GM08714 (cell line): ENCODE measurements around the gene GFER.

Source experiments
- H3K4me3 ChIP-seq: fragments of 200-500 bp; sonication (Bioruptor generic); 2 replicates; pipeline ENCODE4 v1.5.1; 2014; ENCODE audit warnings: mild to moderate bottlenecking, low read length, inconsistent platforms
- ZNF274 ChIP-seq: IDR thresholded peaks from 2 replicates; pipeline ENCODE4 v1.6.1; 2012; ENCODE audit warnings: mild to moderate bottlenecking, low read depth, low read length

GFER gene

DNA sequence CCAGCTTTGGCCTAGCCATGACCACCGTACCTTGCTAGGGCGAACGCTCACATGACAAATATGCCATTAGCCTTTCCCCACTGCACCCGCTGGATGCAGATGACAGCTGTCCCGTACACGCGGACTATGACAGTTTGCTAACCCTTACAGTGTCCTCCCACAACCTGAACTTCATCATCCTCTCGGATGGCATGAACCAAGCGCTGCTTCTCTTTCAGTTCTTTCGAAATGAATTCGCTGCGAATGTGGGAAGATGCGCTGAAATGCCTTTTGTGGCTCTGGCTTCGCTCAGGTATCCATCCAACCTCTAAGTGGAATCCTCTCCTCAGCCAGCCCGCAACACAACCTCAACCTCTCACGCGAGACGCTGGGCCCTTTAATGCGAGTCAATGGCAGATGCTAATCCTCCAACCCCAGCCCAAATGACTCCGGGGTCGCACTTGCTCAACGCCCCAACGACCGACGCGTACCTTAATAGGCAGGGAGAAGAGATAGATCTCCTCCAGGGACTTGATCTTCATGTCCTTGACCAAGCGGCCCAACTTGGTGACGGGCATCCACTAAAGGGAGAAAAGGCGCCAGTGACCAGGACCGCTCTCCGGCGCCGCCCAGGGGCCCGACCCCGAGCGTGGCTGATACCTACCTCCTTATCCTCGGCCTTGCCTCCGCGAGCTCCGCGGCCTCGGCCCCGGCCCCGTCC is 20.0 kb upstream of the GFER start:
- TF ChIP-seq ZNF274, result no peak
- peak overlapping the region; percentile 95 for H3K4me3 ChIP-seq

DNA sequence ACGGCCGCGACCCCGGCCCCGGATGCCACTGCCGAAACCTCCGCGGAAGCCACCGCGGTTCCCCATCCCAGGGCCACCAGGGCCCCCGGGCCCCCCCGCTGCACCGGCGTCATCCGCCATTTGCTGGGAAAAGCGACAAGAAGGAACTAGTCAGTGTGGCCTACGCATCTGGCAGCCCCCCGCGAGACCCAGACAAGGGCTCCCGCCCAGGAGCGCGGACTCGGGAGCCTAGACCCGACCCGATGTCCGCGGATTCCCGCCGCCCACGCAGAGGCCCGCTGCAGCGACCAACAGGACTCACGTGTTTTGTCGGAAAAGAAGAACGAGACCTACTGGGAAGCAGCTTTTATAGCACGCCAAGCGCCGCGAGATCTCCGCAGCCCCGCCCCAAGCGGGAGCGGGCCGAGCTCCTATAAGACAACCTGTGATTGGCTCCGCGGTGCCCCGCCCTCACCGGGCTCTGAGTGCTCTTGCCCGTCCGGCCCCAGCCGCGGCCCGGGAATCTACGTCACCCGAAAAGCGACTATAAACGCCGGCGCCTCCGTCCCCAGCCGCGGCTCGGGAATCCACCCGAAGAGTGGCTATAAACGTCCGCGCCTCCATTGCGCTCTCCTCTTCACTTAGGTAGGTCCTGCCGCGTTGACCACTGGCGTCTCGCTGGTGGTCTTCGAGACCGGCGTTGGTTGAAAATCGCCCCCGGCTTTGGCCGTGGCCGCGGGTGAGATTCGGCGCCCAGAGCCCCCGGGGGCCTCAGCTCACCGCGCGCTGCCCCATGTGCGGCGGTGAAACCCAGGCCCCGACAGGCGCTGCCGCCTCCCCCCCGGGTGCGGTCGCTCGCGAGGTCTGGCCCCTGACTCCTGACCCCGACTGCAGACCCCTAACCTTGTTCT is 19.2 kb upstream of the GFER start, which contains the start of gene RPS2:
Gene RPS2, minus strand, starts transcription at position 321 of the 890 bp plus-strand sequence. Its CDS starts 201 bp downstream, at position 120.
- no peak for TF ChIP-seq ZNF274
- peak within 1 kb of the TSS; percentile 95 for H3K4me3 ChIP-seq

DNA sequence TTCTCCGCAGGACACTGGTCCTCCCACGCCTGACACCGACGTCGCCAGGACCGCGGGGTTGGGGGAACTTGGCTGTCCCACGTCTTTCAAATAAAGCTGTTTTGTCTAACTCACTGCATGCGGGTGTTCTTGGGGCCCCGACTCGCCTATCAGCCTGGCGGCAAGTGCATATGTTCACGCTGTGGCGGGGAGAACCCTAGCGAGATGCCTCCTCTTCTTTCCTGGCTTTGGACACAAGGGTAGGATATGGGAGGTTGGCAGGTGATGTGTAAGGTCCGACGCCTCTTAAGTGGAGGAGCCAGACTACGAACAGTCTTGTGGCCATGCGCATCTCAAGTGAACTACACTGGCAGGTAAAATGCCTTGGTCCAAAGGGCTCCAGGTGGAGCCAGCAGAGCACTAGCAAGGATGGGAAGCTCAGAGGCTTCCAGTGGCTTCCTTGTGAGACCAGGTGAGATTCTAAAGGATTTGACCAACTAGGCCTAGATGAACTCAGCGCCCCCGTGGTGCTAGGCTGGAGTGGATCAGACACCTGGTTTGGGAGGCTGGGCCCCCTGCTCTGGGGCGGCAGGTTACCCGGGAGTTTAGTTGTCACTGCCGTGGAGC is 18.5 kb upstream of the GFER start:
- H3K4me3 ChIP-seq, result peak overlapping the region; percentile 95
- TF ChIP-seq ZNF274, result no peak

DNA sequence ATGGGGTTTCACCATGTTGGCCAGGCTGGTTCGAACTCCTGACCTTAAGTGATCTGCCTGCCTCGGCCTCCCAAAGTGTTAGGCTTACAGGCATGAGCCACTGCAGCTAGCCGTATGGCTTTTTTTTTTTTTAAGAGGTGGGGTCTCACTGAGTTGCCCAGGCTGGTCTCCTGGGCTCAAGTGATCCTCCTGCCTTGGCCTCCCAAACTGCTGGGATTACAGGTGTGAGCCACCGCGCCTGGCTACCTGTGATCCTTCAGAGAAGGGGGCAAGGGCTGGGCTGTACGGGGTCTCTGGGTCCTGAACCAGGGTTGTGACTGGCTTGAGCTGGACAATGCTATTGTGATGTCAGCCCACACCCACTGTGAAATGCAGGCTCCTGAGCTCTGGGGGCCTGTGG is 17.5 kb upstream of the GFER start, which contains the start of gene RNF151:
Gene RNF151, plus strand, starts transcription at position 397 of the 400 bp plus-strand sequence. CDS start 26 bp downstream, outside the sequence.
- peak within 1 kb of the TSS; percentile 95 for H3K4me3 ChIP-seq
- no peak for TF ChIP-seq ZNF274

DNA sequence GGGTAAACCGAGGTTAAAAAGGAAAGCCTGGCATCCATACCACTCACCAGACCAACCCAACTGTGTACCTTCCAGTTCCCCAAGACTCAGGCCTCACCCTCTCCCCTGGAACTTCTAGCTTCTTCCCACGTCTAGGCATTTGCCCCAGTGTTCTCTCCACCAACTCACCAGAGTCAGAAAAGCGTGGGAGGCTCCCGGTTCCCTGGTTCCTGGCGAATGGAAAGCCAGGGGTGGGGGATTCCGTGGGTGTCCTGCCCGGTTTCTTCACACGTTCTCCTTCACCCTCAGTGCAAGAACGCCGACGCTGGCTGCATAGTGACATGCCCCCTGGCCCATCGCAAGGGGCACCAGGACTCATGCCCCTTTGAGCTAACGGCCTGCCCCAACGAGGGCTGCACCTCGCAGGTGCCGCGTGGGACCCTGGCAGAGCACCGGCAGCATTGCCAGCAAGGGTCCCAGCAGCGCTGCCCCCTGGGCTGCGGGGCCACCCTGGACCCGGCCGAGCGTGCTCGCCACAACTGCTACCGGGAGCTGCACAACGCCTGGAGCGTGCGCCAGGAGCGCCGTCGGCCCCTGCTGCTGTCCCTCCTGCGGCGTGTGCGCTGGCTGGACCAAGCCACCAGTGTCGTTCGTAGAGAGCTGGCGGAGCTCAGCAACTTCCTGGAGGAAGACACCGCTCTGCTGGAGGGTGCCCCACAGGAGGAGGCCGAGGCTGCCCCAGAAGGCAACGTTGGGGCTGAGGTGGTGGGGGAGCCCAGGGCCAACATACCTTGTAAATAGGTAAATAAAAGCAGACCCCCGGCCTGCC is 15.6 kb upstream of the GFER start:
- no peak overlapping the region for H3K4me3 ChIP-seq
- TF ChIP-seq ZNF274, result no peak

- no peak for TF ChIP-seq ZNF274
- peak within 1 kb of the TSS; percentile 85 for H3K4me3 ChIP-seq
Measured at GRCh38 chr16:1971796-1972489, 12.1 kb upstream of the GFER start, which contains the start of gene TBL3. Gene TBL3 (plus strand): TSS chr16:1972053. CDS start chr16:1972165, 112 bp downstream.

DNA sequence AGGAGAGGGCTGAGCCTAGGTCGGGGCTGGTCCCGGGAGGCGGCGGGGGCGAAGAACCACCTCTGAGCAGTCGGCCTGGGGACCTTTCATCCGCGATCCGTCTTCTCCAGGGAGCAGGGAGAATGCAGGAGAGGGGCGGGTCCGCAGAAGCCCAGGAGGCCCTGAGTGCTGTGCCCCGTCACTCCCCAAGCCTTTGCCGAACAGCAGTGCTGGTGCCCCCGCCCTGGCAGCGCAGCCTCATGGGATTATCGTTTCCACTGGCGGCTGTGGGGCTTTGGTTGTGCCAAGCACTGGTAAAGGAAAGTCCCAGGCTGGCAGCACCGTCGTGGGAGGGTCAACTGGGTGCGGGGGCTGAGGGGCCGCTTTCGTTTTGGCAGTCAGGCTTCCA is 11.5 kb upstream of the GFER start:
- H3K4me3 ChIP-seq, result peak overlapping the region; percentile 85
- TF ChIP-seq ZNF274, result no peak

GRCh38 chr16:1973461-1974156 is 10.4 kb upstream of the GFER start:
- H3K4me3 ChIP-seq, result no peak overlapping the region
- TF ChIP-seq ZNF274, result no peak

GRCh38 chr16:1974157-1975070 is 9.6 kb upstream of the GFER start:
- no peak for TF ChIP-seq ZNF274
- no peak overlapping the region for H3K4me3 ChIP-seq

GRCh38 chr16:1975432-1976215 is 8.4 kb upstream of the GFER start:
- TF ChIP-seq ZNF274, result no peak

GRCh38 chr16:1976216-1976520 is 7.8 kb upstream of the GFER start:
- H3K4me3 ChIP-seq, result no peak overlapping the region
- no peak for TF ChIP-seq ZNF274

More at GRCh38 chr16:1975432-1976215, 8.4 kb upstream of the GFER start:
- H3K4me3 ChIP-seq, result no peak overlapping the region
